Mononuclear cell (primary cell): Measurements from ENCODE around the gene FNDC3B. TPM values are rescaled to one million over a fixed set of nuclear protein-coding genes. Genes with fewer than 3 reads are reported as not detected.

Source experiments
- H3K27me3 ChIP-seq: 2 replicates; pipeline ENCODE4 v1.6.0; 2011; ENCODE audit warnings: low read length, control low read depth; ENCODE audit not compliant: insufficient read depth
- H3K4me1 ChIP-seq: 2 replicates; pipeline ENCODE4 v1.5.1; 2011; ENCODE audit warnings: mild to moderate bottlenecking, low read length, control low read depth; ENCODE audit not compliant: insufficient read depth
- H3K4me3 ChIP-seq: 2 replicates; pipeline ENCODE4 v1.5.1; 2011; ENCODE audit warnings: mild to moderate bottlenecking, low read length, moderate library complexity
- H3K9me3 ChIP-seq: 2 replicates; pipeline ENCODE4 v1.5.1; 2011; ENCODE audit warnings: low read depth, mild to moderate bottlenecking, control low read depth, low read length
- total RNA-seq: library from RNA; depleted of rRNA; stranded (reverse); fragments of >200 nt; gene quantifications from one replicate; pipeline ENCODE4 v1.2.3, GENCODE V29; 2012

FNDC3B gene
- total RNA-seq, 1 donor, result 46.1 TPM

DNA sequence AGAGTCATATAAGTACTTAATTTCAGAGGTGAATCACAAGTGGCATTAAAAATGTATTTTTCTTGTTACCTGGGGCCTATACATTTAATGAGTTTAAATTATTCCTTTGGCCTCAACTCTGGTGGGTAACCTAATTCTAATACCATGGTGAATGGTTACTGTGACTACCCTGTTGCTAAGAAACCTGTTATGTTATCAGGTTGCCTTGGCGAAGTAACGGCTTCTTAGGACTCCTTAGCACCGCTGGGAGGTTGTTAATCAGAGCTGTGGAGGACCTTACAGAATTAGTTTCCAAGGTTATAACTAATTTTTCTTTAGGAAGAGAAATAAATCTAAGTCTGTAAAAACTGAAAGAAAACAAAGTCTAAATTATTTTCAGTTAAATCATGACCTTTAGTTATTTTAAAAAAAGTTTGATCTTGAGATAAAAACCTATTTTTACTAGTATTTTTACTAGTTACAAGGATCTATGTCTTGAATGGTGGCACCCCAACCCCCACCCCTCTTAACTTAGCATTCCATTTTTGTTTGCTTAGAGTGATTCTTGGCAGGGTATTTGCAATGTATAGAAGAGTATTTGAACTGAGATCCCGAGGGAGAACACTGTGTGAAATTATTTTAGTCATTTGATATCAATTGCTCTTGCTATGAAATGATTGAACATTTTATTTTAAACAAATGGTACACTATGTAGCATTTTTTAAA, 155.5 kb downstream of the FNDC3B start:
- no peaks in the 10 kb centered on the region for H3K9me3 ChIP-seq
- peaks cover 4% of the 10 kb centered on the region for H3K4me1 ChIP-seq
- H3K4me3 ChIP-seq, result no peak overlapping the region
- no peaks in the 10 kb centered on the region for H3K27me3 ChIP-seq

DNA sequence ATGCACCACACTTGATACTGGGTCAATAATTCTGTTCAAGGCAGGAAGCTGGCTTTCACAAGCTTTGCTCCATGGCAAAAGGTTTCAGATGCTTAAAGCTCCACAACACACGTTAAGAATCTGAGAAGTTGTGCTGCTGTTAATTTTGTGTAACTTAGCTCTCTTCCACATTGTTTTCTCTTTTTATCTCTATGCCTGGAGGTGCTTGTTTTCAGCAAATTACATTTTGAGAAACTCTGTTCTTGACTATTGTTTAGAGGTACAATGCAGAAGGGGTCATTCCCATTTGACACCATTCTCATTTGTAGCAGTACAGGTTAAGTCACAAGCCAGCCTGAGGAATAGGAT, 156.0 kb downstream of the FNDC3B start:
- H3K4me1 ChIP-seq, result peaks cover 4% of the 10 kb centered on the region
- no peak overlapping the region for H3K4me3 ChIP-seq
- H3K9me3 ChIP-seq, result no peaks in the 10 kb centered on the region
- H3K27me3 ChIP-seq, result no peaks in the 10 kb centered on the region

DNA sequence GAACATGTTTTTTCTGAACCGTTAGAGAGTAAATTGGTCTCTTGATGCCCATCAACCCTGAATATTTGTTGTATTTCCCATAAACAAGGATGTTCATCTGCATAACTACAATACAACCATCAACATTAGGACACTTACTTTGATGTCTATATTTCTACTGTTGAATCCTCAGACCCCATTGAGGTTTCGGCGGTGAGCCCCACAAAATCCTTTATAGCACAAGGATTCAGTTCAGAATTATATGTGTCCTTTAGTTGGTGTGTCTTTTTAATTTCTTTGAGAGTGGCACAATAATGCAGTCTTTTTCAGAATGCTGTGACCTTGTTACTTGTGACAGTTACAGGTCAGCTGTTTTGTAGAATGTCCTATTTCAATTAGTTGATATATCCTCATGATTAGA, 158.0 kb downstream of the FNDC3B start:
- Histone ChIP-seq H3K4me3 (no peak overlapping the region), H3K4me1 (peaks cover 21% of the 10 kb centered on the region), H3K9me3 (no peaks in the 10 kb centered on the region), H3K27me3 (no peaks in the 10 kb centered on the region)

DNA sequence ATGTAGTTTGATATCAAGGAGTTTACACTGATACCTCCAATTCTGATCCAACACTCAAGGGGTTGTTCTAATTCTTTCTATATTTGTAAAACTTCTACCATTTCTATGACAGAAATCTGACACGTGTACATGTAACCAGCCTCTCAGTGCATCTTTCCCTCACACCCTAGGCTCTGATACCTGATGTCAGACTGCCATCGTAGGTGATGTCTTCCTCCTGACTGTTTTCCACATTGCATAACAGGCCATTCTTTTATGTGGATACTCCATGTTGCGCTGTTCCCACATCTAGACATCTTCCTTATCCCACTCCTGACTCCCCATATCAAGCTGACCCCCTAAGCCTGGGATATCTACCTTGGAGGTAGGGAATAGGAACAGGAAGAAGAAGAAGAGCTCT, 159.1 kb downstream of the FNDC3B start:
- Histone ChIP-seq H3K27me3 (no peaks in the 10 kb centered on the region), H3K4me3 (no peak overlapping the region), H3K9me3 (no peaks in the 10 kb centered on the region)

DNA sequence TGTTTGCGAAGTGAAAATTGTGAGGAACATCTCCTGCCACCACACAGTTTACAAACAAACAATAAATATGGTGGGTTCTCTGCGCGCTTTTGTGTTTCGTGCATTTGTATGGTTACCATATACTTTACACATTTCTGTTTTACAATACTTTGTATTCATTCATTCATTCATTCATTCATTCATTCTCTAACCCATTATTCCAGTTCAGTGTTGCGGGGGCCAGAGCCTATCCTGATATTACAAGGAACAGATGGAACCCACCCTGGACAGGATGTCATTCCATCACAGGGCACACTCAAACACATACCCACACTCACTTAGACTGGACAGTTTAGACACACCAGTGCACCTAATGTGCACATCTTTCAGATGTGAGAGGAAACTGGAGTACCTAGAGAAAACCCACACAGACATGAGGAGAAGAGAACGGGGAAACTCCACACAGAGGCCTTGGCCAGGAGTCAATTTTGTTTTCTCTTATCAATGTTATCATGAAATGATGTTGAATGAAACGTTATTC, 160.5 kb downstream of the FNDC3B start:
- Histone ChIP-seq H3K9me3 (no peaks in the 10 kb centered on the region), H3K27me3 (no peaks in the 10 kb centered on the region), H3K4me1 (peaks cover 17% of the 10 kb centered on the region), H3K4me3 (no peak overlapping the region)

More for the DNA sequence above, 159.1 kb downstream of the FNDC3B start:
- H3K4me1 ChIP-seq, result peaks cover 19% of the 10 kb centered on the region

DNA sequence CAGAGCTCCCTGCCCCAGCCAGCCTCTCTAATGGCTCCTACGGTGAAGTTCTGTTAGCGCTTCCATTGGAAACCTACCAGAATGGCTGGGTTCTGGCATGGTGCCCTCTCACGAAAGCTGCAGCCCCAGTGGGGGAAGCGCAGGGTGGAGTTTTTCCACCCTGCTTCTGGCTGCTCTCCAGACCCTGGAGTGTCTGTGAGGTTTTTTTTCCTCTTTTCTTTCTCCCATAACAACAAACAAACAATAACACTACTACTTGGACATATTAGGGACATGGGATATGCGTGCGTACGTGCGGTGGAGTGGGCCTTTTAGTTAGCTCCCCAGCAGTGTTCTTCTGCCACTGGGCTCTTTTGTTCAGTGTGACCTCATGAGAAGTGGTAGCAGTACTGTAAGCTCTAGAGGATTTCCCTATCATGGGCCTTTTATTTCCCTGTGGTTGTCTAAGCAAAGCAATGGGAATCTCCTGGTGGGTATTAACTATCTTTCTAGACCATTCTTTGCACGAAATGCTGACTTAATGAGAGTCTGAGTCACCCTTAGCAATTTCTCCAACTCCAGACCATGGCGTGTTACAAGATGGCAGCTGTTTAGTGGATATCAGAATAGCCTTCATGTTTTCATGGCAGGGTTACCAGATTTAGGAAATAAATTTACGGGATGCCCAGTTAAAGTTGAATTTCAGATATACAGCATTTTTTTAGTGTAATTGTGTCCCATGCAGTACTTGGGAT, 161.9 kb downstream of the FNDC3B start:
- Histone ChIP-seq H3K4me1 (peaks cover 17% of the 10 kb centered on the region), H3K9me3 (no peaks in the 10 kb centered on the region), H3K4me3 (no peak overlapping the region)

DNA sequence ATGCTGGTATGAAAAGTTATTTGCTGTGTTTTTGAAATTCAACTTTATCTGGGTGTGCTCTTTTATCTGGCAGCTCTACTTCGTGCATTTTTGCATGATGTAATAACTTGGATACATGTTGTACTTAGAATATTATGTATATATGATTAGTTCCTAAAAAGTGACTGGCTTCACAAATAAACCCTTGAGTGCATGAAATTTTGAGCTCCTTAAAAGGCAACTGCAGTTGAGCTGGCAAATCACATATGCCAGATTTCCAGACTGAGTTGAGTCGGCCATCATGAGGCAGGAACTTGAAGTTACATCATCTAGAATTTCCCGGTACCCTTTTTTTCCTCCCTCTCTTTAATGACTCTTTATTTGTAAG, 162.5 kb downstream of the FNDC3B start:
- Histone ChIP-seq H3K4me3 (no peak overlapping the region), H3K4me1 (peaks cover 17% of the 10 kb centered on the region), H3K27me3 (no peaks in the 10 kb centered on the region), H3K9me3 (no peaks in the 10 kb centered on the region)

More for the DNA sequence above, 161.9 kb downstream of the FNDC3B start:
- H3K27me3 ChIP-seq, result no peaks in the 10 kb centered on the region

DNA sequence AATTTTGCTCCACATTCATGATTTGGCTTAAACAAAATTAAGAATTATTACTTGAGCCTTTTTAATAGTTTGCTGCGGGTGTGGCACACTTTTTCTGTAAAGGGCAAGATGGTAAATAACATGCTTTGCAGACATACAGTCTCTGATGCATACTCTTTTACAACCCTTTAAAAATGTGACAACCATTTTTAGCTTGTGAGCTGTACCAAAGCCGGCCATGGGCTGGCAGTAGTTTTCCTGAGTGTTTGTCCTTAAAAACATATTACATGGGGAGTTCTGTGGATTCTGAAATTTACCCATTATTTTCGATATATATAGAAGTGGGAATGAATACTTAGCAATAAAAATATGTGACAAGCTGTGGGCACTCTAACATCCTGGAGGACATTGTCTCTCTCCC, 163.4 kb downstream of the FNDC3B start:
- Histone ChIP-seq H3K4me1 (peaks cover 17% of the 10 kb centered on the region), H3K27me3 (no peaks in the 10 kb centered on the region)

DNA sequence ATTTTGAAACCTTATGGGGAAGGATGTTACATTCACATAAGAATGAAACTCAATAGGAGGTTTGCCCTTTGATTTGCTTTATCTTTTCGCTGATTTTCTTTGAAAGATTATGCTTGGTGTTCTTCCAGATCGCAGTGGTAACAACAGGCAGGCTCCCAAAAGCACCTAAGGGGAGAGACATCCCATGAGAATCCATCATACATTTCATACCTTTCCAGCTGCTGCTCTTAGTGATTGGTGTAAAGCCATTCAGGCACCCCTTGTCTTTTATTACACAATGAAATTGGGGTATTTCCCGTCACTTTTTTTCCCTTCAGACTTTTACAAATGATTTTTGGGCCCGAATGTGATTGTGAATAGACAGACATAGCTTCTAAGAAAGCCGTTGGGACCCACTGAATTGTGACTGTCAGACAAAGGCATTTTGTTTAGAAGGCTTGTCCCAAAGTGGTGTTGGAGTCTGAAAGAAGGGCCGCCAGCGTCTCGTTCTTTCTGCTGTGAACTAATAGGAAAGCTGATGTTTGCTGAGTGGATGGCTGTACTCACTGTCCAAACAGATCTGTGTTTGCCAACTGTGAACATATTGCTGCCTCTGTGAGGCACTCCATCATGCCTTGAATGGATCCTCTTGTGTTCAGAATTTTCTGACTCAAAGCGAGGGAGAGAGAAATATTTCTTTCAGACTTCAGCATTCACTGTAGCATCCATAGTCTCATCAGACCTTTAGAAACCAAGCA, 164.3 kb downstream of the FNDC3B start:
- peaks cover 20% of the 10 kb centered on the region for H3K4me1 ChIP-seq
- H3K4me3 ChIP-seq, result no peak overlapping the region
- no peaks in the 10 kb centered on the region for H3K27me3 ChIP-seq
- H3K9me3 ChIP-seq, result no peaks in the 10 kb centered on the region

More for the DNA sequence above, 163.4 kb downstream of the FNDC3B start:
- H3K4me3 ChIP-seq, result no peak overlapping the region
- no peaks in the 10 kb centered on the region for H3K9me3 ChIP-seq

DNA sequence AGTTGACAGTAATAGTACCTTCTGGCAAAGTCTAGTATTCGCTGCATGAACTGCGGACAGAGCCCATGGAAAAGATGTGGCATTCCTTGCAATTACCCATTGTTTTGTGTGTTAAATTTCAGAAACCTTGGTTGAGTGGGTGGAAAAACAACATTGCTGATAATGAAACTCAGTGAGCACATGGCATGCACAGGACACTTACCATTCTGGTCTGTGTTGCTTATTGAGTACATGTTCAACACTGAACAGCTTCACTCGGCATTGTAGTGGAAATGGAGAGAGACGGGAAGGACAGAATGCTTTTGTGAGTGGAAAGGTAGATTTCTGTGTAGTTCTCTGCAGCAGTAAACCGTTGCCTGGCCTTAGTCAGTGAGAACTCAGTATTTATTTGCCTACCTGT, 165.3 kb downstream of the FNDC3B start:
- Histone ChIP-seq H3K27me3 (no peaks in the 10 kb centered on the region), H3K9me3 (no peaks in the 10 kb centered on the region), H3K4me1 (peaks cover 24% of the 10 kb centered on the region), H3K4me3 (no peak overlapping the region)

DNA sequence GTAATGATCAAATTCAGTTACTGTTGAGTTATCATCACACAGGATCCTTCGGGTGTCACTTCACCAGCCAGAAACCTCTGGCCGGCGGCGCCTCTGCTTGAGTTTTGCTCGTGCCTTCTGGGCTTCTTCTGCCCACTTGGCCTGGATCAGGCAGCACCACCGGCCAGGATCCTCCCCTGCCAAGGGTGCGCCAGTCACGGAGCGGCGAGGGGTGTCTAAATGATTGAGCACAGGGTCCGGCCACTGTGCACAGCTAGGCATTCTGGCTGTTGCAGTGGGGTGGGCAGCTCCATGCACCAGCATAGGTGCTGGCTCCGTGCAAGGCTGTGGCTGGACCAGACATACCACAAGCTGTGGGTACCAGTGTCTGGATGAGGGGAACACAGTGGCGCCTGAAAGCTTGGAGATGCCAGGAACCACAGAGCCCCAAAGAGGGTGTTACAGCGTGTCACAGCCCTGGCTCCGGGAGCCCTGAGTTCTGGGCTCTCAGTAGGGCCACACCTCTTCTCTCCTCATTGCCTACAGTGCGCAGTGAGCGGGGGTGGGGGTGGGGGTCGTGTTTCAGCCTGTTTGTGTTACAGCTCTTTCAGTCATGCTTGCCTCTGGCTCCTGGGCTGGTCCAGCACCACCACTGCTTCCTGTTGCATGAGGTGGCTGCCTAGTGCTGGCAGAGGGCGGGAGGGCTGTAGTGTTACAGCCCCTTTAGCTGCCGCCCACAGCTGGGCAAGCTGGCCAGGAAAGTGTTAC, 169.4 kb downstream of the FNDC3B start:
- no peak overlapping the region for H3K4me3 ChIP-seq
- H3K9me3 ChIP-seq, result no peaks in the 10 kb centered on the region
- H3K4me1 ChIP-seq, result peaks cover 10% of the 10 kb centered on the region
- no peaks in the 10 kb centered on the region for H3K27me3 ChIP-seq

DNA sequence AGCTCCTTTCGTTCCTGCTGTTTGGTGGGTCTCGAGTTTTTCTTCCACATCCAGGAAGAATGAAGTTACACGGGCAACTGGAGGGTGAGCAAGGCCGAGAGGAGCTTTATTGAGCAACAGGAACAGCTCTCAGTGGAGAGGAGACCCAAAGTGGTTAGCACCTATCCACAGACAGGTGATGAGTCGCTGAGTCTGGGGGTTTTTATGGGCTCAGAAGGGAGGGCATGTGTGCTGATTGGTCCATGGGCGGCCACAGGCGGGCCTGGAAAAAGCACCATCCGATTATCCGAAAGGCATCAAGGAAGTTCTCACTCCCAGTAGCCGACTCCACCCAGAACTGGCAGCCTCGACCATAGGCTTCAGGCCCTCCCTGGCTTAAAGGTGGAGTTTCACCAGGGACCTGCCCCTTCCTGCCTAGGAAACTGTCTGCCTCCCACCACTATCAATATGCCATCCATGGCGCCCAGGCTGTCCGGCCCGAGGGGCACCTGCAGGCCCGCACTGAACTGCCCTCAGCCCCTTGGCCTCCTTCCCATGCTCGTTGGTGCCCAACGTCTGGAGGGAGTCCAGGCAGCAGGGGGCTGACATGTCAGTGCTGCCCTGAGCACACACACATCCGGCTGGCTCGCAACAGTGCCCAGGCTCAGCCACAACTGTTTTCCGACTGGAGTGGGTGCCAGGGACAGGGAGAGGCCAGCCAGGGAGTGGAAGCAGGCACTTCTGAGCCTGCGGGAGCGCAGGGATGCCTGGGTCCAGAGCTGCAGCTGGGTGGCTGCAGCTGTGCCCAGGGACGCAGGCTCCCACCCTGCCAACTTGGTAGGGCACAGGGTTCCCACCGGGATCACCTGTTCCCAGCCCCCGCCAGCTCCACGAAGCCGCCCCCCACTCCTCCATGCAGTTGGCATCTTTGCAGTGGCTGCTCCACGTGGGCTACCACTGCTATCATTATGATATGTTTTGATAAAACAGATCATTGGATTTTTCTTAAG, 170.2 kb downstream of the FNDC3B start:
- Histone ChIP-seq H3K4me1 (peaks cover 10% of the 10 kb centered on the region), H3K9me3 (no peaks in the 10 kb centered on the region), H3K4me3 (no peak overlapping the region), H3K27me3 (no peaks in the 10 kb centered on the region)

DNA sequence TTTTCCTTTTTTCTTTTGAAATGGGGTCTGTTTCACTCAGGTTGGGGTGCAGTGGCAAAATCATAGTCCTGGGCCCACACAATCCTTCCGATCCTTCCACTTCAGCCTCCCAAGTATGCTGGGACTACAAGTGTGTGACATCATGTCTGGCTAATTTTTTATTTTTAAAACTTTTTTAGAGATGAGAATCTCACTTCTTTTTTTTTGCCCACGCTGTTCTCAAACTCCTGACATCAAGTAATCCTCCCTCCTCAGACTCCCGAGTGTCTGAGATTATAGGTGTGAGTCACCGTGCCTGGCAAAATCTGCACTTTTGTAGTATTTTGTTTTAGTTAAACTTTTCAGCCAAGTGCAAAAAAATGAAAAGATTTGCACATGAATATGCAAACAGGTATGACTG, 171.0 kb downstream of the FNDC3B start:
- no peak overlapping the region for H3K4me3 ChIP-seq
- no peaks in the 10 kb centered on the region for H3K27me3 ChIP-seq
- peaks cover 10% of the 10 kb centered on the region for H3K4me1 ChIP-seq
- H3K9me3 ChIP-seq, result no peaks in the 10 kb centered on the region

DNA sequence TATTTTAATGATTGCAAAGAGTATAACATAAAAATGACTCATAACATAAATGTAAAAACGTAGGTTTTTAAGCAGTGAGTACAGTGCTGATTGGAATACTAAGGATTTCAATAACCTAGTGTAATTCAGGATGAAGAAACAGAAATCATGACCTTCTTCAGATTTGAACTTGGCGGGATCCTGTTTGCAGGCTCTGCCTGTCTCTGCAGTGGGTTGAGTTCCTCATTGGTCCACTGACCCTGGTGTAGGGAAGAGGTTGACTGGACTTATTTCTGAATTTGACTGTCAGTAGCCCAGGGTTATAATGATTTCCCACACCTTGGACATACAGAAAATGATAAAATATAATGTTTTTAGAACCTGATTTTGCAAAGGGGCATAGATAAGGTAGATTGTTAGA, 171.7 kb downstream of the FNDC3B start:
- Histone ChIP-seq H3K27me3 (no peaks in the 10 kb centered on the region), H3K4me3 (no peak overlapping the region)

More for the DNA sequence above, 171.7 kb downstream of the FNDC3B start:
- H3K9me3 ChIP-seq, result no peaks in the 10 kb centered on the region
- H3K4me1 ChIP-seq, result peaks cover 10% of the 10 kb centered on the region
